ENCODE results near the gene MTHFD1.

Gene MTHFD1

GRCh38 chr14:64501411-64502171 lies 113.4 kb downstream of the MTHFD1 start:
- no peak for DNase-seq

GRCh38 chr14:64502456-64502855 lies 114.3 kb downstream of the MTHFD1 start:
- DNase-seq, result no peak

- peak; percentile 16 for DNase-seq
Measured at GRCh38 chr14:64502887-64503433, 114.8 kb downstream of the MTHFD1 start.

GRCh38 chr14:64503434-64504309 lies 115.5 kb downstream of the MTHFD1 start, which contains the start of gene ZBTB25:
Gene ZBTB25 (minus strand): TSS chr14:64503838. CDS start chr14:64490533, 13,305 bp downstream.
- no peak for DNase-seq

GRCh38 chr14:64504310-64504896 lies 116.2 kb downstream of the MTHFD1 start, which contains the start of gene ZBTB1:
Gene ZBTB1 (plus strand): TSS chr14:64504770. CDS start chr14:64521505, 16,735 bp downstream.
- peak; percentile 14 for DNase-seq

GRCh38 chr14:64504897-64505794 lies 117.0 kb downstream of the MTHFD1 start:
- DNase-seq, result peak; percentile 20

GRCh38 chr14:64506721-64507120 lies 118.6 kb downstream of the MTHFD1 start:
- no peak for DNase-seq

- DNase-seq, result no peak
Measured at GRCh38 chr14:64507376-64508156, 119.4 kb downstream of the MTHFD1 start.

GRCh38 chr14:64508215-64508776 lies 120.1 kb downstream of the MTHFD1 start:
- DNase-seq, result no peak

GRCh38 chr14:64509036-64509435 lies 120.9 kb downstream of the MTHFD1 start:
- no peak for DNase-seq
